Peyer's patch (tissue), 4 donors: ENCODE results near the gene CNDP2. TPM values are rescaled to one million over a fixed set of nuclear protein-coding genes. Genes with fewer than 3 reads are reported as not detected.

Experiments used
- DNase-seq, 3 donors: peaks; one replicate each; pipeline ENCODE4 v3.0.0-alpha.2; 2017 to 2019
- H3K27ac ChIP-seq, 4 donors: fragments of 200-600 bp; sonication (generic); one replicate each; pipeline ENCODE4 v1.5.1; 2016 to 2019
- H3K27me3 ChIP-seq, 2 donors: fragments of 200-600 bp; sonication (generic); one replicate each; pipeline ENCODE4 v1.5.1; 2019
- H3K36me3 ChIP-seq, 3 donors: fragments of 200-600 bp; sonication (generic); one replicate each; pipeline ENCODE4 v1.5.1; 2016 to 2019
- H3K4me1 ChIP-seq, 4 donors: fragments of 200-600 bp; sonication (generic); one replicate each; pipeline ENCODE4 v1.5.1; 2016 to 2019
- H3K4me3 ChIP-seq, 4 donors: fragments of 200-600 bp; sonication (generic); 1 replicate in 3 of 4; 2 replicates in 1 of 4; pipeline ENCODE4 v1.5.1; 2016 to 2019; ENCODE audit warnings: mild to moderate bottlenecking in 1 of 4
- H3K9me3 ChIP-seq, 4 donors: fragments of 200-600 bp; sonication (generic); one replicate each; pipeline ENCODE4 v1.5.1; 2016 to 2019; ENCODE audit warnings: mild to moderate bottlenecking in 1 of 4
- POLR2A ChIP-seq, 2 donors: fragments of 450-650 bp; IDR thresholded peaks; one replicate each; pipeline ENCODE4 v1.5.1; 2017; ENCODE audit warnings: antibody characterized with exemption in 2 of 2, mild to moderate bottlenecking in 2 of 2, moderate library complexity in 2 of 2
- total RNA-seq, 4 donors: library from RNA; depleted of rRNA; stranded (reverse); fragments of >200 nt; gene quantifications; one replicate each; pipeline ENCODE4 v1.1.0, GENCODE V29; 2016
- TF ChIP-seq, protein P1 (sequence below), 6 experiments: fragments of 450-650 bp in 4 of 6; fragments of 200-600 bp in 2 of 6; sonication (generic) in 1 of 6; IDR thresholded peaks; one replicate each; pipeline ENCODE4 v1.5.1; 2017 to 2019; ENCODE audit warnings: antibody characterized with exemption in 6 of 6, mild to moderate bottlenecking in 3 of 6, moderate library complexity in 1 of 6

The CNDP2 gene
- total RNA-seq, 4 donors from 2014 or later = 283 to 798 (median 653) TPM

DNA sequence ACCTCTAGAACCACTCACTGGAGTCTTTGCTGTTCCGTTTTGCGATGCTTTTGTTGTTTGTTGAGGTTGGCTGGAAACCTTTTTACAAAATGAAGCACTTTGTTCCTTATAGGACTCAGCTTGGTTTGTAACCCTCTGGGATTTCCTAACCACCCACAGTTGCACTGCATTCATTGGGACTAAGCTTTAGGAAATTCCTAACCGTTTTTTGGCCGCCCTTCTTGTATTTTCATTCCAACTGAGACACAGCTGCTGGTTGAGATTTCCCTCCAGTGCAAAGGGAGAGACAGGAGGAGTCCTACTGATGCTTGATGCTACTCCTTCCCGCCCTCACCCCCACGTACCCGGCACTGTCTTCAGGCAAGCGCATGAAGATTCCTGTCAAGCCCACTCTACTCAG, 32.9 kb upstream of the CNDP2 start:
- no peak for TF ChIP-seq POLR2A (IDR thresholded peaks at IDR 0.05)
- TF ChIP-seq, protein P1, sequence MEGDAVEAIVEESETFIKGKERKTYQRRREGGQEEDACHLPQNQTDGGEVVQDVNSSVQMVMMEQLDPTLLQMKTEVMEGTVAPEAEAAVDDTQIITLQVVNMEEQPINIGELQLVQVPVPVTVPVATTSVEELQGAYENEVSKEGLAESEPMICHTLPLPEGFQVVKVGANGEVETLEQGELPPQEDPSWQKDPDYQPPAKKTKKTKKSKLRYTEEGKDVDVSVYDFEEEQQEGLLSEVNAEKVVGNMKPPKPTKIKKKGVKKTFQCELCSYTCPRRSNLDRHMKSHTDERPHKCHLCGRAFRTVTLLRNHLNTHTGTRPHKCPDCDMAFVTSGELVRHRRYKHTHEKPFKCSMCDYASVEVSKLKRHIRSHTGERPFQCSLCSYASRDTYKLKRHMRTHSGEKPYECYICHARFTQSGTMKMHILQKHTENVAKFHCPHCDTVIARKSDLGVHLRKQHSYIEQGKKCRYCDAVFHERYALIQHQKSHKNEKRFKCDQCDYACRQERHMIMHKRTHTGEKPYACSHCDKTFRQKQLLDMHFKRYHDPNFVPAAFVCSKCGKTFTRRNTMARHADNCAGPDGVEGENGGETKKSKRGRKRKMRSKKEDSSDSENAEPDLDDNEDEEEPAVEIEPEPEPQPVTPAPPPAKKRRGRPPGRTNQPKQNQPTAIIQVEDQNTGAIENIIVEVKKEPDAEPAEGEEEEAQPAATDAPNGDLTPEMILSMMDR (IDR thresholded peaks at IDR 0.05) = no peak
- H3K27me3 ChIP-seq = no peaks in the 10 kb centered on the region
- DNase-seq = no peak
- H3K9me3 ChIP-seq = no peaks in the 10 kb centered on the region
- no peaks in the 10 kb centered on the region for H3K36me3 ChIP-seq
- no peaks in the 10 kb centered on the region for H3K4me1 ChIP-seq
- H3K27ac ChIP-seq = no peak overlapping the region
- H3K4me3 ChIP-seq = no peak overlapping the region

DNA sequence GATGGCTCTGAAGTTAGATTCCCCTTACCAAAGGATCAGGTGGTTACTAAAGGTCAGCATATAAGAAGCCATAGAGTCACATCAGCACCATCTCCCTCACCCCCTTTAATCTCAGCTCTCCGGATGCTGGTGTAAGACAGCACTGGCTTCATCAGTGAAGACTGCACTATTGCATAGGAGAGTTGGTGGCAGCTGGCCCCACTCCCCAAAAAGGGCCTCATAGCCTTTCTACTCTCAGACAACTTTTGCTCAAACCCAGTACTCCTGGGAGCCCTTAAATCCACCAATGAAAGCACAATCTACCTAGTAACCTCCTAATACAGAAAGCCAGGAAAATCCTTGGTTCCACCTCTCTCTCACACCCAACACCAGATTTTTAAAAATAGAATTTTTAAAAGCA, 32.2 kb upstream of the CNDP2 start:
- H3K9me3 ChIP-seq = no peaks in the 10 kb centered on the region
- H3K4me3 ChIP-seq = no peak overlapping the region
- H3K4me1 ChIP-seq = no peaks in the 10 kb centered on the region
- DNase-seq = no peak
- no peaks in the 10 kb centered on the region for H3K36me3 ChIP-seq
- no peaks in the 10 kb centered on the region for H3K27me3 ChIP-seq
- no peak for TF ChIP-seq POLR2A (IDR thresholded peaks at IDR 0.05)
- TF ChIP-seq, protein P1 (IDR thresholded peaks at IDR 0.05) = no peak
- no peak overlapping the region for H3K27ac ChIP-seq

DNA sequence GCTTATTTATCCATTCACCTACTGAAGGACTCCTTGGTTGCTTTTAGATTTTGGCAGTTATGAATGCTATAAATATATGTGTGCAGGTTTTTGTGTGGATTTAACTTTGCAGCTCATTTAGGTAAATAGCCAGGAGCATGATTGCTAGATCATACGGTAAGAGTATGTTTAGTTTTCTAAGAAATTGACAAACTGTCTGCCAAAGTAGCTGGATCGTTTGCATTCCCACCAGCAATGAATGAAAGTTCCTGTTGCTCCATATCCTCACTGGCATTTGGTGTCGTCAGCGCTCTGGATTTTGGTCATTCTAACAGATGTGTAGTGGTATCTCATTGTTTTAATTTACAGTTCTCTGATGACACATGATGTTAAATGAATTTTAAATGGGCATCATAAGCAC, 30.4 kb upstream of the CNDP2 start:
- TF ChIP-seq, protein P1 (IDR thresholded peaks at IDR 0.05) = no peak
- TF ChIP-seq POLR2A (IDR thresholded peaks at IDR 0.05) = no peak
- Histone ChIP-seq H3K27ac (no peak overlapping the region), H3K4me1 (no peaks in the 10 kb centered on the region), H3K36me3 (no peaks in the 10 kb centered on the region), H3K27me3 (no peaks in the 10 kb centered on the region), H3K9me3 (no peaks in the 10 kb centered on the region), H3K4me3 (no peak overlapping the region)
- DNase-seq = no peak

DNA sequence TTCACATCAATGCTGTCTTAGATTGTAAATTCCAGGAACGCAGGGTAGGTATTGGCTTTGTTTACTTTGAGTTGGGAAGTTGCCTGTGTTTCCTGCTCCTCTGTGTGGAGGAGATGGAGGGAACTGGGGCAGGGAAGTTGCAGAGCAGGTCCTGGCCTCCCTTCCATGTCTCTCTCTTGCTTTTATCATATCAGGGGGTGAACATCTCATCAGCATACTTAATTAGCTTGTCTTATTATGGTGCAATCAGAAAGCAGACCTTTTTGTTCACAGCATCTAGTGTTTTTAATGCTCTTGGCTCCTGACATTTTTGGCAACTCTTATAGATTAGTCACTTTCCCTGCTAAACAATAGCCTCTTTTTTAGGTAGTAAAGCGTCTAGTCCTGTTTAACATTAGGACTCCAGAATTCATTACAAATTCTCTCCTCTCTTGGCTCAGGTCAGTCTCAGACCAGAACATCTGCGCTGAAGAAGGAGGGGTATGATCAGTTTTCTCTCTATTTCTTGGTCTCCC, 27.6 kb upstream of the CNDP2 start:
- TF ChIP-seq POLR2A (IDR thresholded peaks at IDR 0.05) = no peak
- TF ChIP-seq, protein P1 (IDR thresholded peaks at IDR 0.05) = no peak
- Histone ChIP-seq H3K27ac (no peak overlapping the region), H3K4me1 (no peaks in the 10 kb centered on the region), H3K4me3 (no peak overlapping the region), H3K27me3 (no peaks in the 10 kb centered on the region), H3K9me3 (no peaks in the 10 kb centered on the region), H3K36me3 (no peaks in the 10 kb centered on the region)
- DNase-seq = no peak

DNA sequence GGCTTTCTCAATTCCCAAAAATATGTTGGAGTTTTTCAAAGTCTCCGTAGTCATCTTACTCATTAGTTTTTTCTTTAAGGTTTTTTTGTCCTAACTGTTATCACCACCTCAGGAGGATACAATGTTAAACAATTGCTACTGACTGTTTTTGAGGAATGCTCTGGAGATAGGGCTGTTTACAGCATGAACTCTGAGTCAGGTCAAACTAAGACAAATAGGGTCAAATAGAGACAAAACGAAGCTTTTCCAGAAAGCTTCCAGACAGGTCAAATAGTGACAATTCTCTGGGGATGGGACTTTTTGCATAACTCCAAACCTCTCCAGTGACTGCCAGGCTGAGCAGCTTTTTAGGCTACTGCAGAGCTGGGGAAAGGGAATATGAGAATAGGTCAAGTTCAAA, 23.9 kb upstream of the CNDP2 start:
- TF ChIP-seq POLR2A (IDR thresholded peaks at IDR 0.05) = no peak
- TF ChIP-seq, protein P1 (IDR thresholded peaks at IDR 0.05) = no peak
- Histone ChIP-seq H3K27me3 (no peaks in the 10 kb centered on the region), H3K36me3 (no peaks in the 10 kb centered on the region), H3K4me3 (no peak overlapping the region), H3K4me1 (no peaks in the 10 kb centered on the region), H3K27ac (no peak overlapping the region), H3K9me3 (no peaks in the 10 kb centered on the region)
- DNase-seq = no peak
